GM12801 (cell line): ENCODE measurements around the gene CHCHD3.

ENCODE experiments used
- CTCF ChIP-seq: IDR thresholded peaks from one replicate; pipeline ENCODE4 v1.5.1; 2011; ENCODE audit warnings: control low read depth; ENCODE audit not compliant: insufficient read length; ENCODE audit errors: extremely low read depth

CHCHD3 gene

DNA sequence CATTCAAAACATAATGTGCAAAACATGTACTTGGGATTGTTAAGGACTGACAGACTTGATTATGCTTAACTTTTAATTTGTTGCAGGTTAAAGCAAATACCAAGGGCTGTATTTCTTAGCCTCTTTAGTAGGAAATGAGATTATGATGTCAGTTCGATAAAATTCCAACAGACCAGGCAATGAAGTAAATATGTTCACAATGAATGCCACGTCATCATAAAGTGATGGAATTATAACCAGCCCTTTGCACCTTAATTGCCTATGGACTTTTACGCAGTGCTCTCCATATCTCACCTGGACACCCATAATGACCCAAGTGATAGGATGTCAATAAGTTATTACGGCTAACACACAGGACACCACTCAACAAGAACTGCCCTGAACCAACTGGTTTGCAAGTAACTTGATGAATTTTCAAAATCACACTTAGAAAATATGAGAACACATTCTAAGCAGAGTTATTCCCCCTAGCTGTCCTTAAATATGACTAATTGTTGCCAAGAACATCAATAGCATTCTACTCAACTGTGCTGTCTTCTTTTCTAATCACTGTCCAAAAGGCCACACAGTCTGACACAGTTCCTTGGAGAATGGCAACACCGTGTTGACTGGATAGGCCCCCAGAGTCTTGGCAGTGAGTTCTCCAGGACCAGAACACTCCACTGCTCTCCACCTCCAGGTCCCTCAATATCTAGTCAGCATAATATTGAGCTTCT is 115.0 kb downstream of the CHCHD3 start:
- no peak for TF ChIP-seq CTCF

- no peak for TF ChIP-seq CTCF
Measured at GRCh38 chr7:132965951-132966350, 115.9 kb downstream of the CHCHD3 start.

DNA sequence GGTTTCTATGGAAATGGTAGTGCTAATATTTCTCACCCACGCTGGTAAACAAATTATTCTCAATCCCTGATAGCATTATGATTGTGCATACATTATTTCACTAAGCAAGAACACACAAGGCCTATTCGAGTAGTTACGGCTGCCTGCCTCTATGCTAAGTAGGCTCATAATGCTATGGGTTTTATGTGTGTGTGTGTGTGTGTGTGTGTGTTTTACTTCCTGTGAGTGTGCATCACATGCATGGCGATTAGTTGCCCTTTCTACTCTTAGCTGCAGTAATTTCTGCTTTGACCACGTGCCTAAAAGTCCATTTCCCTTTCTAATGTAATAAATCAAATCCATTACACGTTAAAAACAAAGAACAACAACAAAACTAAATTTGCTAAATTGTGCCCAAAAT is 117.0 kb downstream of the CHCHD3 start:
- no peak for TF ChIP-seq CTCF

DNA sequence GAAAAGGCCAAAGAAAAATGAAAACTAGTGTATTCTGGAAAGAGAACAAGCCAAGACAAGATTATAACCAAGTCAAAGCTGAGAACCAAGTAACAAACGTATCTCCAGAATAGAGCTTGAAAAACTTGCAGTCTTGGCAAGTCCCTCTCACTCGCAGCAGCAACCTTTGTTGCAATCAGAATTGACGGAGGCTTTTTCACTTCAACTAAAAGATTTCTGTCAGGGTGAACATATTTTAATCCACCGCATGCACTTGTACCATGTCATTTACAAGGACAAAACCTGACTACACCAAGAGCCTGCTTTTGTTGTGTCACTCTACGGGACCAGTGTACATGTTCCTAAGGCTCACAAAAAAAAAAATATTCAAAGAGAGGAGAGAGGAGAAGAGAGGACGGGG is 122.0 kb downstream of the CHCHD3 start:
- no peak for TF ChIP-seq CTCF

GRCh38 chr7:132956556-132956955 is 125.3 kb downstream of the CHCHD3 start:
- no peak for TF ChIP-seq CTCF

- no peak for TF ChIP-seq CTCF
Measured at GRCh38 chr7:132953468-132953867, 128.4 kb downstream of the CHCHD3 start.

GRCh38 chr7:132950725-132951124 is 131.2 kb downstream of the CHCHD3 start:
- no peak for TF ChIP-seq CTCF
